GM21529 (cell line): ENCODE measurements around the gene CHN1.
A peak's percentile ranks its signal among the peaks of the same experiment; 100 is the strongest.

Experiments used
- ATAC-seq: cut with Tn5 transposase; IDR thresholded peaks from one replicate; pipeline ENCODE4 v1.9.1; 2021; ENCODE audit not compliant: unreplicated experiment

CHN1 gene

DNA sequence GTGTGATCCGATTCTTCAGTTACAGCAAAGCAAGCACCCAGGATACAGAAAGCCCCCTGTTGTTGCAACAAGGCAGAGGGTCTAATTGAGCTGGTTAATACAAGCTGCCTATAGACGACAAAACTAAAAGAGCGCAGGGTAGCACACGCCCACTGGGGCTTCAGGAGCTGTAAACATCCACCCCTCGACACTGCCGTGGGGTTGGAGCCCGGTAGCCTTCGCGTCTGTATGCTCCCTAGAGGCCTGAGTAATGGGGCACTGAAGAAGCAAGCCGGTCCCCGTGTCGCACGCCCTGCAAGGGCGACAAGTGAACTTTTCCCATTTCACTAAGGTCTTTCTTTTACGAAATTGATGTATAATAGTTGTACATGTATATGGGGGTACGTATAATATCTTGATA is 216.2 kb downstream of the CHN1 start:
- no peak for ATAC-seq

DNA sequence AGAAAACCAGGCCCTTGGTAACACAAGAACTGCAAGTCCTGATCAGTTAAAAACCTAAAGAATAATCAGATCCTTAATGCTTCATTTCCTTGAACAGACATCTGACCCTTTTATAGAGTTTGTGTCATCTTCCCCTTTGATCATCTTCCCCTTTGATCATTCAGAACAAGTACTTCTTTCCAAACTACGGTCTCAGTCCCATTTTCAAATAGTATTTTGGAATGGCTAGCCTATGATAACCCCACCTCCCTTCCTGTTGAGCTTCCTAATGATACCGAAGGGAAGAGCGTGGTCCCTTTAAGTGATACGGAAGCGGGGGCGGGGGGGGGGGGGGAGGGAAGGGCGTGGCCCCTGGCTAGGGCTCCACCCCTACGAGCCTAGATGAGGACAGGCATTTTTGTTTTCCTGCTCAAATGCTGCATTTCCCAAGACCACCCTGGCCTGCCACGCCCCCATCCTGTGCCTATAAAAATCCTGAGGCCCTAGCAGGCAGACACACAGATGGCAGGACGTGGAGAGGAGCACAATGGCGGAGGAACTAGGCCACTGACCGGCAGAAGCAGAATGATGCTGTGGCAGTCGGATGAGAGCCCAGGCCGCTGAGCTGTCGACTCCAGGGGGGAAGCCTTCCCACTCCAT is 216.8 kb downstream of the CHN1 start:
- ATAC-seq, result no peak

DNA sequence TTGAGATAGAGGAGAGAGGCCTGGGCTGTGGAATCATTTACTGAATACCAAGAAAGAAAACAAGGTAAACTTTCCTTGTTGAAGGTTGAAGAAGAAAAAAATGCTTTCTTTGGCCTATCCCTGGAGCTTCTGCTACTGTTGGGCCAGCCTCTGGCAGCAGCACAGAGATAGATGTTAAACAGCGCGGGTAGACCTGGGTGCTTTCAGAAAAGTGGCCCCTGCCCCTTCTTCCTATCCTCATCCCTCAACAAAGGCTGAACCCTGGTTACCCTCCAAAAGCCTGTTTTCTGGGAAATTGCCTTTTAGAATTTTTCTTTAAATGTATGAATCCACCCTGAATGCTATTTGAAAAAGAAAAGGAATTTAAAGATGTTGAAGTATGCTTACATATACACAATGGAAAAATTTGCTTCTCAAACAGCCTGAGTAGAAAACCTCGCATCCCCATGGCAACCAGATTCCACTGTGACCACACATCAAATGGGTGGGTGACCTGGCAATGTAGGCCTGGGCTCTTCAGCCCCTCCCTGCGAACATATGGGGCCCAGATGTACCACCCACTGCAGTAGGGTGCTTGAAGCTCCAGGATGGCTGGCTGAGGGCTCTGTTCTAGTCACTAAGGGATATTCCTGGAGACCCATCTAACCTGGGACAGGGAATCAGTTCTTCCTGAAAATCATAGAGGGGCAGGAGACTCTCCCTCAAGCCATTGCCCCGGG is 217.5 kb downstream of the CHN1 start:
- no peak for ATAC-seq

DNA sequence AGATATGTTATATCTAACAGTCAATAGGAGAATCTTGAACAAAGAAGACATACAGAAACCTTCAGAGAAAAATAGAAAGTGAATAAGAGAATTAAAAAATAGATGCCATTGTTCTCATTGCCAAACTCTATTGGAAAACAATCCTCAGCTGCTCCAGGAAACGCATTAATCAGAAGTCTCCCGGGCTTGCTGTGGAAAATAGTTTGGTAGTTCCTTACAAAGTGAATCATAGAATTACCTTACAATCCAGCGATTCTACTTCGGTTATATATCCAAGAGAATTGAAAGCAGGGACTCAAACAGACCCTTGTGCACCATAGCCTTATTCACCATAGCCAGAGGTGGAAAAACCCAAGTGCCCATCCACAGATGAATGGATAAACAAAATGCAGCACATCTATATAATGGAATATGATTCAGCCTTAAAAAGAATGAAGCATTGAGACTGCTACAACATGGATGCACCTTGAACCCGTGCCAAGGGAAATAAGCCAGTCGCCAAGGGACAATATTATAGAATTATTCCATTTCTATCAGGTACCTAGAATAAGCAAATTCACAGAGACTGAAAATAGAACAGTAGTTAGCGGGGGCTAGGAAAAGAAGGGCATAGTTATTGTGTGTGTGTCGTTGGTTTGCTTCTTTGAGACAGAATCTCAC is 219.0 kb downstream of the CHN1 start:
- no peak for ATAC-seq

DNA sequence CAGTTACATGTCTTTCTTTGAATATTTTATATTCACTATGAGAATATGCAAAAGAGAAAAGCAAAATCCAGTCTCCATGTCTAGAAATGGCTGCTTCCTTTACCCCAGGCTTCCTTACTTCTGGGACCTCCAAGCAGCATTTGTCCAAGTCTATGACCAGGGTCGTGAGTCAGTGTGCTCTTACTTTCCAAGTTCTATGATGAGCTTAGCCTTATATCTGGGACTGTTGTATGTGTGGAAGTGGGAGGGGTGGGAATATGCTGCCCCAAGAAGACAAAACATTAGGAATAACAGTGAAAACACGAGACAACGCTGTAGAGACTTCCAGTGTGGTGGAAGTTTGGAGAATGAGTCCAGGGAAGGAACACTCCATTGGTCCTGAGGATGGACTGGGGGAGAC is 219.7 kb downstream of the CHN1 start:
- no peak for ATAC-seq

DNA sequence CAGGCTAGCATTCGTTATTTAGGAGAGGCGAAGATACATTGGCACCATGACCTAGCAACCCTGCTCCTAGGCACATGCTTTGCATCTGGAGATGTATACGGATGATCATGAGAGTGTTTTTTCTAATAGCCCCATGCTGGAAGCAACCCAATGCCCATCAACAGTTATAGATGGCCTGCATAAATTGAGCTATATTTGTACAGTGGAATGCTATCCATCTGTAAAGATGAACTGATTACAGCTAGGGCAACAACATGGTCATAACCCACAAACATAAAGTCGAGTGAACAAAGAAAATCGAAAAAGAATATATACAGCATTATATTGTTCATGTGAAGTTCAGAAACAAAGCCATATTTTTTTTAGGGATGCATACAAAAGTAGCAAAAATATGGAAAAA is 220.3 kb downstream of the CHN1 start:
- no peak for ATAC-seq

DNA sequence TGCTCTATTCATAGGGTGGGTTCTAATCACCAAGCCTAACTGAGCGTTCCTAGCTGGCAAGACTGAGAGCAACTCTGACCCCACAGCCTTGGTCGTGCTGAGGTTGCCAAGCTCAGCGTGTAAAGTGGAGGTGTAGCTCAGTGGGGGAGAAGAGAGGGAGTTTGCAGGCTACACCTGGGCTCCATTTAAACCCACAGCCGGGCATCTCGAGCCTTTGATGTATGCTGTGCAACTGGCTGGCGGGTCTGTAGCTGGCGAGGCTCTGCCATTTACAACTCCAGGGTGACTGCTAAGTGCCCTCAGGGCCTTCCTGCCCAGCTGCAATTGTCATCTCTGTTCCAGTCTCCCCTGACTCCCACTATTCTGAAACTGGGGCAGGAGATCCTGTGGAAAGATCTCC is 220.9 kb downstream of the CHN1 start:
- ATAC-seq, result no peak

DNA sequence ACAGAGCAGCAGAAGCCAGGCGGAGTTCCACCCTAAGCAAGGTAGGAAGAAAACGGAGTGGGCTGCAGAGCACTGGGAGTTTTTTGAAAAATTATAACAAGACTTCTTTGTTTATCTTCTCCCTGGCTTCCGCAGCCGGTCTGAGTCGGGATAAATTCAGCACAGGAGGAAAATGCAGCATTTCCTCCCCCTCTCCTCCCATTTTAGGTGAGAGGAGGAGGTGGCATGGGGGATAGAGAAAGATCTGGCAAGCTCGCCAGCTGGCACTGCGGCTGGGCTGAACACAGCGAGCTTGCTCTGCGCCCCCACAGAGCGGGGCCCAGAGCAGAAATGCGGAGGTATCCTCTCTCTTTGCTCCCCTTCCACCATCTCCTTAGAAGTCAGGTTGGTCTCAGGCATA is 223.2 kb downstream of the CHN1 start:
- ATAC-seq, result no peak

DNA sequence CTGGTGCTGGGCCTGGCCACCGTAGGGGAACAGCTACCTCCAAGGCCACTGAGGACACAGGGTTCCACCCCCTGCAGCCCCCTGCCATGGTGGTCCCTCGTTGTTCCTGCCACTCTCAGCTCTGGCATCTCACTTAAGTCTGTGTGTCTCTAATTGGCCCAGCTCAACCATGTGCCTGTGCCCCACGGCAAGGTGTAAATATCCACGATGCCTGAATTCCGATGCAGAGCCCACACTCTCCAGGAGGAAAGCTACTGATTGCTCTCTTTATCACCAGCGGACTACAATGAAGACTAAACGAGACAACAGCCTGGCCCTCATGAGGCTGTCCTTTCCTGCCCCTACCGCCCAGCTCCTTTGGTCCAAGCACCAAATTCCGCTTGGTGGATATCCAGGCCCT is 223.9 kb downstream of the CHN1 start:
- no peak for ATAC-seq

DNA sequence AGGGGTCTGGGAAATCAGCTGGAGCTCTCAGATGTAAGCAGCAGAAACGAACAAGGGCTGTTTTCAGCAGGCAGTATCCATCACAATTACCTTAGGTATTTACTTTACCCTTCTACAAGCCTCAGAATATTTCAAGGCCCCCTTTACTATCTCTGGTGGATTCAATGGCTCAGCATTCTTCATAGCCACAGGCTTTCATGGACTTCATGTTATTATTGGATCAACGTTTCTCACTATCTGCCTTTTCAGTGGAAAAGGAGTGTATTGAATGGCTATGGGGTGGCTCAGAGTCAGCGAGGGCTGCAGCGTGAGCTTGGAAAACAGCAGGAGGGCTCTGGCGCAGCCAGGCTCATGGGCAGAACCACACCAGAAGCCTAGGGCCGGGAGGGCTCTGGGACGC is 224.3 kb downstream of the CHN1 start:
- ATAC-seq, result no peak

DNA sequence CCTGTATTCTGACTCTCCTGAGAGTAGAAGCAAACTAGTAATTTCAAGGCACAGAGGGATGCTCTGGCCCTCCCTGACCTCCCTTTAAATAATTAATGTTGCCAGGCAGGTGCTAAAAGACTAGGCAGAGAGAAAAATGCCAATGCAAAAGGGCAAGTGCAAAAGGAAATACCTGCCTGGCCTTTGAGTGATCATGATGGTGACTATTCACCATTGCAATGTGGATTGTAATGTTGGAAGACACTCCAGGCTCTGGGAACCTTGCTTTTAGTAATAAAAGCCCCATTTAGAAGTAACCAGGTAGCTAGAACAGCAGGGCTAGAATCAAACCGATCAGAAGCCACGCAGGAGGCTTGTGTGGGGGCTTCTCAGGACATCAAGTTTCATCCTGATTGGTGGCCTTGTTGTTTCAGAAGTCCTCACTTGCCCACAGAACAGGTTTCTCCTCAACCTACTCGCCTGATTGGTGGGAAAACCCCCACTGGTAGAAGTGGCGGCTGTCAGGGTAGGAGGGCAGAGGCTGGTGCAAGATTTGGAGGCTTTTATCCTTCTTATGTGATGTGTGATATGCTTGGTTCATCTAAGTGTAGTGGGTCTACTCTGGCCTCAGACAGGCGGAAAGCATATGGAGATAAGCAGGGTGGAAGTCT is 224.9 kb downstream of the CHN1 start:
- no peak for ATAC-seq

DNA sequence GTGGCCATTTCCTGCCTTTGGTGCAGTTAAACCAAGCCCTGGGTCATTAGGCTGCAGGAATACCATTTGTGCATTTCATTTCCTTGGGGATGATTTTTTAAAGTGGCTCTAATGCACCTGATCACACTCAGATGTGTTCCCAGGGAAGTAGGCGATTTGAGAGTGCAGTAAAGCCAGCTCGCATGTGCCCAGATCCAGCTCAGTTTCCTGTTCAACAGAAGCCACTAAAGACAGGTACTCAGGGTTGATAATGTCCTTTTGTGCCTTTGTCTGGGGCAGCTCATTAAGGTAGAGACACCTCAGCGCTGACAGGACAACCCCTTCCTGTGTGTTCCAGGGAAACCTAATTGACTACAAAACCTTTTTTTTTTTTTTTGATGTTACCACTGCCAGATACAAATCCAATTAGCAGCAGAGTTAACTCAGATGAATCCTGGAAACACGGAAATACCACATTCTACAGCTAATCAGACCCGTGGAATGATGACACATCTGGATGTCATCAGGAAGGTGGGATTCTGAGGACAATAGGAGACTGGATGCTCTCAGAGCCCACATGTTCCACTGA is 225.7 kb downstream of the CHN1 start:
- ATAC-seq, result no peak

DNA sequence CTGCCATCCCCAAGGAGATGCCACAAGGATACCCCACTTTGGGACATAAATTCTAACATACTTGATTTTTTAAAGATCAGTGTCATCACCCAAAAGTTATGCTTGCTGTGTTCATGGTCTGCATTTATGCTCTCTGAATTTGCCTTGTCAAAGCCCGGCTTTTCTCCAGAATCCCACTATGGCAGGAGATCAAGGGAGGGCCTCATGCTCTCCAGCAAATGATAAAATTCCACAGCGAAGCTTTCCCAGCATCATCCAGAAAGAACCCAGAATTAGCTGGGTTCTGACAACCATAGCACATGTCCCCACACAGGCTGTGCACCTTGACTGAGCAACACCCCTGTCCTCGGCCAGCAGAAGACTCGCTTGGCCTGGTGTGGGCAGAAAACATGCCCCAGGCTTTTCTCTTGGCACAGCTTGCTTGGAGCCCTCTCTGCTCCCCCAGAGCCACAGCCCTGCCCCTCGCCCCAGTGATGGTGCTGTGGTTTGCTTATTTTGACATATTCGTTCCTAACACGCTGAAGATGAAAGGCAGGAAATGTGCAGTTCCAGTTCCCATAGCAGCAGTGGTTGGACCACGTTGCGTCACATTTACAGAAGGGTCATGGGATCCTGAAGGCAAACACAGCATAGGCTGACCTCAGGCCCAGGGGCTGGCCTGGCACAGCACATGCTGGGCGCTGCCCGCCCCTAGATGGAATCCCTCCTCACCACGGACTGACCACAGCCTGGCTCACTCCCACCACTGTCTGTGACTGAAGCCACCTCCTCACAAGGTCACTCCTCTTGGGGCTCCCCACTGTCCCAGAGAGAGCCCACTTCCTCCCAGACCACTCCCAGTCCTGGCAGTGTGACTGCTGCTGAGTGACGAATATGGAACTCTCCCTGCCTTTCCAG is 226.8 kb downstream of the CHN1 start:
- ATAC-seq, result peak; percentile 77

DNA sequence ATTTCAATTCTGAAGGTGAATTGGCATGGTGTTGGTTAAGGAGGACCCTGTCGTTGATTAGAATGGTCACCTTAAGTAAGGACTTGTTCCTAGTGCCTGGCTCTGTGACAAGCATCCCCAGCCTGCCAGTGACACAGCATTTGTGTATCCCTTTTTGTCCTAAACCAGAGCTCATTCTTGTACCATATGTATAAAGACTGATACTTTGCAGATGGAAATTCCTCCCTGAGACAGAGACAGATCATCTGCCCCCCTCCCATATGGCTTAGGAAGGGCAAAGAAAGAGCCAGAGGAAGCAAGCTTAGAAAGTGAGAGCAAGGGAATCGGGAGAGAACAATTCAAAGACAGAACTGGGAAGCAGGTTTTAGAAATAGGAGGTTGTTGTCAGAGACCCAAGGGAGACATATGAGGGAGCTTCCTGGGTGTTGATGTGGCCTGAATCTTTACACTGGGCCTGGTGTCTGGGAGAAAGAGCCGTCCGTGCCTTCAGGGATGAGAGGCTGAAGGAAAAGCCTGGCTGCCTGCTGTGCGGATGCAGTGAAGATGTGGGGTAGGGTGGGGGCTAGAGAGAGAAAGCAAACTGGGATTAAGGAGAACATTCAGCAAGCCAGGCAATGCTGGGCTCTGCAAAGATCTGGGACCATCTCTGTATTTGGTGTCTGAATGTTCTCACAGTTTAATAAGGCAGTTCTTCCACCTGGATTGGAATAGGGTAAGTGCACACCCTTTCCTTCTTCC is 227.7 kb downstream of the CHN1 start:
- no peak for ATAC-seq

DNA sequence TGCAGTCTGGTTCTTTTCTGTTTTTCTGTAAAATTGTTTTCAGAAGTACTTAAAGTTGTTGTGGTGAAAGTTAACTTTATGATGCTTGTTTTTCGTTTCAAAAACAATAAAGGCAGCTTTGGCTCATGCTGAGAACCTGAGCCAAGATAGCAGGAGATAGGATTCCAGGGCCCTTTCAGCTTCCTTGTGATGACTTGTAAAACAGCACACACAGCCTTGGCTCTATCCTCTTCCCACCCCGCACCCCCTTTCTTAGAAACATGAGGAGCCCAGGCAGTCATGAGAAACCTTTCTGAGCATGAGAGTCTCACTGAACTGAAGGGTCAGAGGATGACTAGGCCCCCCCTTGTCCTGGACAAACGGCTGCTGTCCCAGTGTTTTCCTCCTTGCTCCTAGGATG is 228.5 kb downstream of the CHN1 start:
- no peak for ATAC-seq

DNA sequence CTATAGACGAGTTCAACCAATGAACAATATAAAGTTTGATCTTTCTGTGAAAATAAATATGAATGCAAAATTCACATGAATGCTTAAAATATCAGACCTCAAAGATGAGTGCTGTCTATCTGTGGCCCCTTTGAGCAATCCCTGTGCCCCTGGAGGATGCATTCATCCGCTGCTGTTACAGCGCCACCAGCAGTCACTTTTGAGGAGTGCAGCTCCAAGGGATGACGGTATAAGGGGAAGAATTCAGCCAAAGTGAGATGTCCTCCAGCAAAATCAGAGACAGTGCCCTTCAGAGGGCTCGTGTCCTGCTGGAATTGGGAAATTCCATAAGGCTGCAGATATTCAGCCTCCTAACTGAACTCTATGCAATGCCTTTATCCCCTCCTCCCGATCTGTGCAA is 229.0 kb downstream of the CHN1 start:
- no peak for ATAC-seq

DNA sequence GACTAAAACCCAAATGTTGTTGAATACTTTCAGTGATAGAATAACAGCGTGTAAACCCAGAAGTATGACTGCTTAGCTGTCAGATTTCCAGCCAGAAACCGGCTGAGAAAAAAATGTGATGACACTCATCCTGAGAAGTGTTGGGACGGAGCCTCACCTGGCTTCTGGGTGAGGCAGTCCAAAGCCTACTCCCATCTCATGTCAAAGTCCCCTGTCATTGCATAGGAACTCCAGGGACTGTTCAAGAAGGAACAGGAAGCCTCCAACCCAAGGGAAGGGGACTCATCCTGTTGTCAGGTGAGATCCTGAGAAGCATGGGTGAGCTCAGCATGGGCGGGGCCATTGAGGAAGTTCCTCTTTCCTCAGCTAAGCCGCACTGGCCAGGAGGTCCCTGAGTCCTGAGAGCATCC is 229.6 kb downstream of the CHN1 start:
- no peak for ATAC-seq

DNA sequence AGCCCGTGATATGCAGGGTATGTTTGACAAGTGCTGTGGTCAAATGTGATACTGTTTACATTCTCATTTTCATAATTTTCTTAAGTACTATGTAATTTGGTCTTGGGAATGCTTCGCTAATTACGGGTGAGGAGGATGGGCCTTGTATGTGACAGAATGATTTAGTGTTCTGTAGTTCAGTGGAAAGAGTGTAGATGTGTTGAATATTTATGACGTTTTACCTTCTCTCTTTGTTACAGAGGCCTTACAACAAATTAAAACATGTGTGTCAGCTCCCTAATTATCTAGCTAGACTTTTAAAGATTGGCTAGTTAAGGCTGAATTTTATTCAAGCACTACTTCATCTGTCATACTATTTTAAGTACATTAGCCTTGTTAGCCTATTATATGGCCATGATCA is 230.3 kb downstream of the CHN1 start:
- ATAC-seq, result no peak

DNA sequence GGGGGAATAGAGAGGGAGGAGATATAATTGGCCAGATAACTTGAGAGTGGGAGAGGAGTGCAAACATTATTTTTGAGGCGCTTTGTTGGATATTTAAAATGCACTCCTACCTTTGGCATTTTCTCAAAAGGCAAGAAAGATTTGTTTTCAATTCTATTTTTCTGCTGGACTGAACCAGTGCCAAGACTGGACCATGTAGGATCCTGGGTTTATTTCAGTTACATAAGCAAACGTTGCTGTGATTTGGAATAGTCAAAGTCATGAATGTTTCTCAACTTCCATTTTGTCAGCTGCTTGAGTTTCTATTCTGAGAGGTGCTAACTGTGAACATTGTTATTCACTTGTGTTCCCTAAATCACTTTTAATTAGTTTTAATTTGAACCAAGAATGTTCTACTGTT is 232.0 kb downstream of the CHN1 start:
- ATAC-seq, result no peak

DNA sequence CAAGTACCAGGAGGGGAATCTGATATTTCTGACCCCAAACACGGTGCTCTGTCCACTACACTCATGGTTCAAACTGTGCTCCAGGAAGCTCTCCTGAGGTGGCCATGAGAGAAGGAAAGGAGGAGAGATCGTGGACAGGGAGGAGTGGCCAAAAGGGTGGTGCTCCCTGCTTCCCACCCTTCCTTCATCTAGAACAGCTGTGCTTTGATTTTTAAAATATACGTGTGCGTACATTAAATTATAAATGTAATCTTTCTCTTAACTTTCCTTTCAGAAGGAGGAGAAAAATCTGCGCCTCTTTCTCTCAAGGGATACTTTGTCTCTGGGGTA is 232.7 kb downstream of the CHN1 start:
- no peak for ATAC-seq
